ENCODE results near the gene SLC6A18.

Gene SLC6A18

DNA sequence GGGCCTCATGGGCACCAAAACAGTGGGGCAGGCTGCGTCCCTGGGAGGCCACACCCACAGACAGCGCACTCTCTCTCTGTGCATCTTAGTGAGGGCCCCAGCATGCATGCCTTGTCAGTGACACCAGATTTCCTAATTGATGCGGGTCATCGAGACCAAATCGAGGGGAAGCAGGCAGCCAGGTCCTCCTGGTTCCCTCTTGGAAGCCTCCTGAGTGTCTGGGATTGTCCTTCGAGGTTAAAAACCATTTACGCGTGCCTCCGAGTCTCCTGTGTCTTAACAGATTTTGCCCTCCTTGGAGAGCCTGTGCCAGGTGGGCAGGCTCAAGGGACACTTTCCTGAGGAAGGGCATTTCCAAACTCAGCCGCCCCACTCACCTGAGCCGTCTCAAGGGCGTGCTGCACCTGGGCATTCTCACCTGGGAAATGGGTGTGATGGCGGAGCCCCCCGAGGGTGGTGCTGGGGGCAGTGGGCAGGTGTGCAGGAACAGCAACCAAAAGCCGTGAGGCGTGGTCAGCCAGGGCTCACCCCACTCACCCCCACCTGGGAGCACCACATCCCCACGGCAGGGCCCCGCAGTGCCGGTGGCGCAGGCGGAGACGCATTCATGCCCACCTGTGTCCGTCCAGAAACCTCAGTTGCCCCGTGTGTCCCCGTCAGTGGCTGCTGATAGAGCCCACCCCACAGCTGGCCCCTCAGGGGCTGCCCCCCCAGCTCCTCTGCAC is 21.1 kb upstream of the SLC6A18 start:
- DNase-seq, result no peak

DNA sequence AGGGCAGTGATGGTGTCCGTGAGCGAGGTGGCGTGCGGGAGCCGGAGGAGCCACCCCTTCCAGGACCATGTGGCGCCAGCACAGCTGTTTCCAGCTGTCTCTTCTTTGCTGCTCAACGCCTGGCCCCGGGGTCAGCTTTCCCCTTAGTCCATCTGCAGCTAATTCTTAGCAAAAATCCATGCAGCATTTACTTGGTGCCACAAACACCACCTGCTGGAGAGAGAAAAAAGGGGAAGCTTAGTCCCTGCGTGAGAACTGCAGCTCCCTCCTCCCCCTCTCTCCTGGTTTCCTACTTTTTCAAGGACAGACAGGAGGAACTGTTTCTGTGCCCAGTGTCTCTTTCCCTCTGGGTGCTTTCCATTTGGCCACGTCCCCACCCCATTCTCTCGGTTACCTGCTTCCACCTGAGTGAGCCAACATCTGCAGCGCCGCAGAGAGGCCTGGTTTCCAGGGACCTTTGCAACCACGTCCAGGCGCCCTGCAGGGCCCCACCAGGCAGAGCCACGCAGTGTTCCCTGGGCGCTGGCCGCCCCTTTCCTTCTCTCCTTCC is 20.4 kb upstream of the SLC6A18 start:
- DNase-seq, result no peak

DNA sequence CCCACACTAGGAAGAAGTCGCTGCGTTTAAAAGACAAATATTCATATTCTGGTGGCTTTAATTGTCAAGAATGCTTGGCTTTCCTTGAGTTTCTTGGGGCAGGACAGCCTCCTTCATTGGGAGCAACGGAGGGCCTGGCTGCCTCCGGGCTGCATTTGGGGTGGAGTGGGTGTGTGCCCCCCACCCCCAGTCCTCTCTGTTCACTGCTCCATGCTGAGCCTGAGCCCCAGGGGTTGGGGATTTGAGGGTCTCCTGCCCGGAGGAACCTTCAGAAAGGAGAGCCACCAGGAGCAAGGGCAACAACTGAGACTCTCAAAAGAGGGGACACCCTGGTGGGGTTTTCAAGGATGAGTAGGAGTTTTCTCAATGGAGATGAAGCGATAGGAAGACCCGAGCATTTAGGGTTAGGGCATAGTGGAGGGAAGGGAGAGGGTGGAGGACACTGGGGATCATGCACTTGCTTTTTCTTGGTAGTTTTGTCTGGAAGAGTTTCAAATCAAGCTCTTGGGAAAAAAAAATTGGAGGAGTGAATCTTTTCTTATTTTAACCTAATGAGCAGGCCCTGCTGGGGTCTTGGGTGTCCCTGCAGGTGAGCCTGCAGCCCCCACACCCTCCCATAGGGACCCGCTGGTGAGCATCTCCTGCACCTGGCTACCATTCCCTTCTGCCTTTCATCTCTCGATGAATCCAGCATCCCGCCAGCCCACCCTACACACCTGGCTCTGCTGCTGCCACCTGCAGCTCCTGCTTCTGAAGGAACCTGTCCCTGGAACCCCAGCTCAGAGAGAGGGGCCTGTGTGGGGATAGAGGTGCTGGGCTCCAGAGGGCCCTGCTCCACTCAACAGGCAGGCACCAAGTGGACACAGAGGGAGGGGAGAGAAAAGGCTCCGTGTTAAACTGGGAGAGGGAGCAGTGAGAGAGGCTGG is 19.7 kb upstream of the SLC6A18 start:
- no peak for DNase-seq

DNA sequence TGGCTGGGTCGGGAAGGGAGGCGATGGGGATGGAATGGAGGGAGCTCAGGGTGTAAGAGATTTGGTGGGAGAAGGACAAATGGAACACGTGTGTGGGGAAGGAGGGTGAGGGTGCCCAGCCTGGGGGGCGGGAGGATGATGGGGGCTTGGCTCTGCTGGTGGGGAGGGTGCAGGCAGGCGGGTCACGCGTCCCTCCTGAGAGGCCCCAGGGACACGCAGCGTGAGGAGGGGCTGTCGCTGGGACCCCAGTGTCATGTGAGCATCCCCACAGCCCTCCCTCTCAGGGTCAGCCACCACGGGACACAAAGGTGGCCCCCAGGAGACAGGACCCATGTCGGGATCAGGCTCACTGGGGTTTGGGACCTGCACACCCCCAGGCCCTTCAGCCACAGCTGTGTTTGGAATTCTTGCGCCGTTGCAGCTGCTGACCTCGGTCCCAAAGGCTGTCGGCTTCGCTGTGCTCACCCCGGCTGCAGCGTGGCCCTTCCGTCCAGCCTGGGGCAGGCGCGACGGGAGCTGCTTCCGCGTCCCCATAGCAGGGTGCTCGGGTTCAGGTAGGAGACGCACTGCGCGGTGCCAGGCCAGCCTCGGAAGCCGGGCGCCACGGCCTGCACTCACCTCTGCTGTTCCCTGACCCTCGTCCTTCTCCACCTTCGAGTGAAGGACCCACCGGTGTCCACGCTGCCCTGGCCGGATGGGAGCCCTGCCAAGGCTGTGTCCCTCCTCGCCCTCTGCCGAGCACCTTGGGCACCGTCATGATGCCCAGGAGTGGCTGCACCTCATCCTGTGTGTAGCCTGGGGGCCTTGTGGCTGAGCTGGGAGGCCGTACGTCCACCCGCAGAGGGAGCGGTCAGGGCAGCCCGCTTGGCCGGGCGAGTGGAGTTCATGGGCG is 18.4 kb upstream of the SLC6A18 start:
- DNase-seq, result no peak

DNA sequence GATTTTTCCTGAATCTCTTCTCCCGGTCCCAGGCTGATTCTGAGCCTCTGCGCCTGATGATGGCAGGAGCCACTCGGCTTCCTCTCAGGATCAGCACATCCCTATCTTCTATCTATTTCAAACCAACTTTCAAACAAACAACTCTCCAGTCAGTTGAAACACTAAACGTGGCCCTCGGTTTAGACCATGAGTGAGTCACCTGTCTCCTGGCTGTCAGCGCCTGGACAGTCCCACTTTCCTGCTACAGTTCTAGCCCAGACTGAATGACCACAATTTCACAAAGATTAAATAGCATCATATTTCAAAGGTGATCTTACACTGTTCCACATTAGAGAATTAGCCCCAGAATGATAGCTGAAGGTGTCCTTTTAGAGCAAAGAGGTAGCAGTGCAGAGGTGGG is 17.6 kb upstream of the SLC6A18 start:
- DNase-seq, result no peak

DNA sequence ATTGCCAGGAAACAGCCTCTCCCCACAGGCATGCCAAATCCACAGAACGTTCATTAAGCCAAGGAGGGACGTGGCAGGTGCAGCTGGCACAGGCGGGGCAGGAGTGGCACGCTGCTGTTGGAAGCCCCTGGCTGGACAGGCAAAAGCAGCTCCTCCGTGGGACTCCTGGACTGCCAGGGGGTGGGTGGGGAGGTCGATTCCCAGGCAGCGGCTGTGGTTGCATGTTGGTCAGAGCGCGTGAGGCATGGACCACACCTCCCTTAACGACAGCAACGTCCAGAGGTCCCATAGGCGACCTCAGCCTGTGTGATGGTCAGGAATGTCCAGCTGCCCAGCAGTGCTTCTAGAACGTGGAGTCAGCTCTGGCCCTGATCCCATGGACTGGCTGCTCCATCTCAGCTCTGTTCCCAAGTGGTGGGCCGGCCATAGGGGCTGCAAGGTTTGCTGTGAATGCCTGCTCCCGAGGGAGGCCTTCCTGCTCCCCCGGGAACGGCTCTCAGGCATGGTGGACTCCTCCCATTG is 16.9 kb upstream of the SLC6A18 start:
- DNase-seq, result no peak

DNA sequence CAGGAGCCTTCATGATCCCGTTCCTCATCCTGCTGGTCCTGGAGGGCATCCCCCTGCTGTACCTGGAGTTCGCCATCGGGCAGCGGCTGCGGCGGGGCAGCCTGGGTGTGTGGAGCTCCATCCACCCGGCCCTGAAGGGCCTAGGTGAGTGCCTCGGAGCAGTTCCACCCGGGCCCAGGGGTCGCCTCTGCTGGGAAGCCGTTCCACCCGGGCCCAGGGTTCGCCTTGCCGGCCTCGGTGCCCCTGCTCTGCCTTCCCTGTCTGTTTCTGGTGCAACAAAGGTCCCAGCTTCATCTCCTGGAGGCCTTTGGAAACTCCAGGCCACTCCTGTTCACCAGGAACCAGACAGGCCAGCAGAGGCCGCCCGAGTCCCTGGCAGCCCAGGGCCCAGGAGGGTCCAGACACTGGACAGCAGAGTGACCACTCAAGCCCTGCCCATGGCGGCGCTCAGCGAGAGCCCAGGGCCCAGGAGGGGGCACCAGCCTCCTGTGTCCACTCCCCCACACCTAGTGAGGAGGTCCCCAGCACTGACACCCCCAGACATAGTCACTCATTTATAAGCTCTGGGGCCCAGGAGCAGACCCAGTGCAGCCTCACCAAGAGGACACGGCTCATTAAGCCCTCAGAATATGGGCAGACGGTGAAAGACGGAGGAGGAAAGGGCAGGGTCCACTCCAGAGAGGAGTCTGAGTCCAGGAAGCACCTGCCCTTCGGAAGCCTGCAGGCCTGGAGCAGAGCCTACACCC is 16.3 kb upstream of the SLC6A18 start:
- DNase-seq, result no peak

DNA sequence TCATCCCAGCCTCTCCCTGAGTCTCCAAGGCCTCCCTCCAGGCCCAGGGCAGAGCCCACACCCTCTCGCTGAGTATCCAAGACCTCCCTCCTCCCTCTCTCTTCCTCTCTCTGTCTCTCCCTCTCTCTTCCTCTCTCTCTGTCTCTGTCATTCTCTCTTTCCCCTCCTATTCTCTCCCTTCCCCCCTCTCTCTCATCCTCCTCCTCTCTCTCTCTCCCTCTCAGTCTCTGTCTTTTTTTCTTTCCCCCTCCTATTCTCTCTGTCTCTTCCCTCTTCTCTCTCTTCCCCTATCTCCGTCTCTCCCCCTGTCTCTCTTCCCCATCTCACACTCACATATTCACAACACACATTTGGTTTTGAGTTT is 15.7 kb upstream of the SLC6A18 start:
- DNase-seq, result no peak

DNA sequence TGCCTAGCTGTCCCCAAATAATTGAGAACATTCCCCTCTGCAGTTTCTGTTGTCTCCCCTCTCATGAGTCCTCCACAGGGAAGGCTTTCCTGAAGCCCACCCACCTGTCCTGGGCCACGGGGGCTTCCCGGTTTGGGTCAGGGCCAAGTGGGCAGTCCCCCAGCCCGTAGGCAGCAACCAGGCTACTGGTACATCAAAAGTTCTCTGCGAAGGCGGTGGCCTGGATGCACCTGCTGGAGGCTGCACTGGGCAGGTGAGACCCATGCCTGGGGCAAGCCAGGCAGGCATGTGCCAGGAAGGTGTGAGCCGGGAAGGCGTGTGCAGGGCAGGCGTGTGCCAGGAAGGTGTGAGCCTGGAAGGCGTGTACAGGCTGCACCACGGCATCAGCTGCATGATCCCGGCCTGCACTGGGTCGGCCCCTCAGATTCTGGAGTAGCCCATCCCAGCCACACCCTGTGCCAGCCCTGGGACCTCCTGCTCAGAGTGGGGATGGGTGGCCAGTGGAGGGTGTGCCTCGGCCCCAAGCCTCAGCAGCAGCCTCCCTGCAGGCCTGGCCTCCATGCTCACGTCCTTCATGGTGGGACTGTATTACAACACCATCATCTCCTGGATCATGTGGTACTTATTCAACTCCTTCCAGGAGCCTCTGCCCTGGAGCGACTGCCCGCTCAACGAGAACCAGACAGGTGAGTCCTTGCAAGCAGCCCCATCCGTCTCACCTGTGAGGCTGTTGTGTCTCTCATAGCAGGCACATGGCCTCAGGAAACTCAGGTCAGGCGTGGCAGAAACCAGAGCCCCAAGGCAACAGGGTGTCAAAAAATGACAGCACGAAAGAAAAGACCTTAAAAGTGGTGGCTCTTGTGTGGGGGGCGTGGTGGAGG is 15.0 kb upstream of the SLC6A18 start:
- DNase-seq, result no peak

DNA sequence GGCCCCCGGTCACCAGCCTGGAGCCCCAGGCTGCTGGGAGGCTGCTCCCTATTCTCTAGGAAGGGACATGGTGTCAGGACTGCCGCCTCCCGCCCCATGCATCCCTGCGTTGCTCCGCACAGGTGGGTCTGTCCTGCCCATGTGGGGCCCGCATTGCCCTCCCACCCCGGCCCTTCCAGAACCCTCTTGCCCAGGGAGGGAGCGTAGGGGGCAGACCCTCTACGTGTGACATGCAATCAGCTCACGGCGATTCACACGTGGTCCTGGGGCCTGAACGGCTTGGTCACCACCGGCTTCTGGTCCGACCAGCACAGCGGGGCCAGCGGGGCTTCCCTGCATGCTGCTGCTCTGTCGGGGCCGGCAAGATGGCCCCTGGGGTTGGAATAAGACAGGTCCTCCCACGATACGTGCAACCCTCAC is 14.3 kb upstream of the SLC6A18 start:
- DNase-seq, result no peak

DNA sequence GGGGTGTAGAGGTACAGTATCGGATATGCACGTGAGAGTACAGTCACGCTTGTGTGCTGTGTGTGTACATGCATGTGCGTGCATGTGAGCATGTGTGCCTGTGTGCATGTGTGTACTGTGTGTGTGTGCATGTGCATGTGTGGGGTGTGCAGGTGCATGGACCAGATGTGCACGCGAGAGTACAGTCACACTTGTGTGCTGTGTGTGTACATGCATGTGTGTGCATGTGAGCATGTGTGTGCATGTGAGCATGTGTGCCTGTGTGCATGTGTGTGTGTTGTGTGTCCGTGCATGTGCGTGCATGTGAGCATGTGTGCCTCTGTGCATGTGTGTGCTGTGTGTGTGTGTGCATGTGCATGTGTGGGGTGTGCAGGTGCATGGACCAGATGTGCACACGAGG is 13.5 kb upstream of the SLC6A18 start:
- no peak for DNase-seq

DNA sequence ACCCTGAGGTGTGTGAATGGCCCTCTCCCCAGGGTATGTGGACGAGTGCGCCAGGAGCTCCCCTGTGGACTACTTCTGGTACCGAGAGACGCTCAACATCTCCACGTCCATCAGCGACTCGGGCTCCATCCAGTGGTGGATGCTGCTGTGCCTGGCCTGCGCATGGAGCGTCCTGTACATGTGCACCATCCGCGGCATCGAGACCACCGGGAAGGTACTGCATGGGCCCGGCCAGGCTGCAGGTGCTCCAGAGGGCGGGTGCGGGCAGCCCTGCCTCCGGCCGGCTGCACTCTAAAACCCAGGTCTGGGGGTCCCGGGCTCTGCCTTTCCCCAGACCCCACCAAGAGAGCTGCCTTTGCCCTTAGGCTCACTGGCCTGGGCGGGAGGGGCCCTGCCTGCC is 12.9 kb upstream of the SLC6A18 start:
- DNase-seq, result no peak

DNA sequence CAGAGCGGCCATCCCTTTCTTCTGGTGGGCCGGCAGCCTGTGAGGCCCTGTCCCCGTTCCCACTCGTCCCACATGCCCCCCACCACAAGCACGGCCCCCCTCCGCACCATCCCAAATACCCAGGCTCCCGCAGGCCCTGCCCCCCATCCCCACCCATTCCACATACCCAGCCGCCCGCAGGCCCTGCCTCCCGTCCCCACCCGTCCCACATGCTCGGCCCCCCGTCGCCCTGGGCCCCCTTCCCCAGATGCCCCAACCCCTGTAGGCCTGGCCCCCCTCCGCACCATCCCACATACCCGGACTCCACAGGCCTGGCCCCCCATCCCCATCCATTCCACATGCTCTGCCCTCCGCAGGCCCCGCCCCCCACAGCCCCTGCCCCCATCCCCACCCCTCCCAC is 12.3 kb upstream of the SLC6A18 start:
- DNase-seq, result no peak

DNA sequence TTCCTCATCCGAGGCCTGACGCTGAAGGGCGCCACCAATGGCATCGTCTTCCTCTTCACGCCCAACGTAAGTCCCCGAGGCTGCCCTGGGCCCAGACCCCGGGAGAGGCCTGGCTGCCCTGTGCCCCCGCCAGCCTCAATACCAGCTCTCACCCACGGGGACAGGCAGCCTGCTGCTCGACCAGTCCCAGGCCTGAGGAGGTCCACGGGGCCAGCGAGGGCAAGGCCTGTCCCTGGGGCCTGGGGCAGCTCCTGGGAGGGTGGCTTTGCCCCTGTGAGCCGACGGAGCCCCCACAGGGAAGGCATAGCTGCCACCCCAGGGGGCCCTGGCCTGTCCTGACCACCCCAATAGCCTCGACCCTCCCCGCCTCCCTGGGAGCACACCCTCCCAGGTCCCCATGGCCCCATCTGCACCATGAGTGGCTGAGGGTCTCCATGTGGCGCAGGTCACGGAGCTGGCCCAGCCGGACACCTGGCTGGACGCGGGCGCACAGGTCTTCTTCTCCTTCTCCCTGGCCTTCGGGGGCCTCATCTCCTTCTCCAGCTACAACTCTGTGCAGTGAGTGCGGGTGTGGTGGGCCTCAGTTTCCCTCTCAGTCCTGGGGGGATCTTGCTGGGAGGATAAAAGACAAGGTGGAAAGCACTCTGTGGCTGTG is 11.5 kb upstream of the SLC6A18 start:
- no peak for DNase-seq

DNA sequence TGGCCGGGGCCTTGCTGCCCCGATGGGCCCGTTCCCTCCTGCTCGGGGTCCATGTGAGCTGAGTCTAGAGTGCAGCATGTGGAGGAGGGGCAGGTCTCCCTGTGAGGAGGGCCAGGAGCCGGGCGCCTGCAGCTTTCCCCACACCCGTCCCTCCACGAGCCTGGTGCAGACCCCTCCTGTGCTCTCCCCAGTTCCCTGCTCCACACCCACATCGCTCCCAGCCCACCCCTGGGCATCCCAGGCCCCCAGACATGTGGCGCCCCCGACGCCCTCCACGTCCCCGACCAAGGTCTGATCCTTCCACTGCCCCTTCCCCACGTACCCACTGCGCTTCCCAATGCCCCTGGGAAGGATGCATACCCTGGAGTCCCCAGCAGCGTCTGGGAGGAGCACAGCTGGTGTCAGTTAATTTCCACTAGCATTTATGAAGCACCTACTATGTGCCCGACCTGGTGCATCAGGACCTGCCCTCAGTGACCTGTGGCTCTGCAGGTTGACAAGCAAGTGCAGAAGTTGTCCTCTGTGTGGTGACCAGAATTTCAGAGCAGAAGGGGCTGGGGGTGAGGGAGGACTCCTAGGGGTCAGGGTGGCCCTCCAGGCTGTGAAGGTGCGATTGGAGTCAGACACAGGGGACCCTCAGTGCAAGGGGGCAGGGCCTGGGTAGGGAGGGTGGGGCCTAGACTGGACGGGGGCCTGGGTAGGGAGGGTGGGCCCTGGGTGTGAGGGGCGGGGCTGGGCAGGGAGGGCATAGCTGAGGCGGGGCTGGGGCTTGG is 10.8 kb upstream of the SLC6A18 start:
- no peak for DNase-seq

DNA sequence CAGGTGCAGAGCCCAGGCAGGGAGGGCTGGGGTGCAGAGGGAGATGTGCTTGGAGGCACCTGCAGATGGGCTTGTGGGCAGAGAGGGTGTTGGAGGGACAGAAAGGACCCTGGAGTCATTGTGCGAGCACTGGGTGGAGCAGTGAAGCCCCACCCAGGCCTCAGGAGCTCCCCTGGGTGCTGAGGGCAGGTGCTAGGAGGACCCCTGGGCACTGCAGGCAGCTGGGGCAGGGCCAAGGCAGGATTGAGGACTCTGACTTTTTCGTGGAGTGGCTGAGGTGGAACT is 10.3 kb upstream of the SLC6A18 start:
- no peak for DNase-seq

DNA sequence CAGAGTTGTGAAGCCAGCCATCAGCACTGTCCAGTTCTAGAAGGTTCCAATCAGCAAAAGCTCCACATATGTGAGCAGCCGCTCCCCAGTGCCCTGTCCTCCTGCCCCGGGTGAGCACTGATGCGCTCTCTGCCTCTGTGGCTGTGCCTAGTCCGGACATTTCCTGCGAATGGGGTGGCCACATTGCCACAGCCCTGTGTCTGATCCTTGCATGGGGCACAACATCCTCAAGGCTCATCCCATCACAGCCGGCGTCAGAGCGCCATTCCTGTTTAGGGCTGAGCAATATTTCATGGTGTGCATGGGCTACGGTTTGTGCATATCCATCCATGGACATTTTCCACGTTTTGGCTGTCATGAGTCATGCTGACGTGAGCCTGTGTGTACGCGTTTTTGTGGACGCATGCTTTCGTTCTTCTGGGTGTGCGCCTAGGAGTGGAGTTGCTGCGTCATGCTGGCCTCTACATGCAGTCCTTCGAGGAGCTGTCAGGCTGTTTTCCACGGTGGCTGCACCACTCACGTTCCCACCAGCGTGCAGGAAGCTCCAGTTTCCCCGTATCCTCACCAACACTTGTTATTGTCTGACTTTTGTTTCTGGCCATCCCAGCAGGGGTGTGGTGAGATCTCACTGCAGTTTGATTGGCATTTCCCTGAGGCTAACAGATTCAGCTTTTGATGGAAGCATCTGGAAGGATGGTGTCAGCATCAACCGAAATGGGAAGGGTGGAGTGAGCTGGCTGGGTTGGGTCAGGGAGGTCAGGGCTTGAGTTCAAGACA is 9.7 kb upstream of the SLC6A18 start:
- DNase-seq, result no peak

DNA sequence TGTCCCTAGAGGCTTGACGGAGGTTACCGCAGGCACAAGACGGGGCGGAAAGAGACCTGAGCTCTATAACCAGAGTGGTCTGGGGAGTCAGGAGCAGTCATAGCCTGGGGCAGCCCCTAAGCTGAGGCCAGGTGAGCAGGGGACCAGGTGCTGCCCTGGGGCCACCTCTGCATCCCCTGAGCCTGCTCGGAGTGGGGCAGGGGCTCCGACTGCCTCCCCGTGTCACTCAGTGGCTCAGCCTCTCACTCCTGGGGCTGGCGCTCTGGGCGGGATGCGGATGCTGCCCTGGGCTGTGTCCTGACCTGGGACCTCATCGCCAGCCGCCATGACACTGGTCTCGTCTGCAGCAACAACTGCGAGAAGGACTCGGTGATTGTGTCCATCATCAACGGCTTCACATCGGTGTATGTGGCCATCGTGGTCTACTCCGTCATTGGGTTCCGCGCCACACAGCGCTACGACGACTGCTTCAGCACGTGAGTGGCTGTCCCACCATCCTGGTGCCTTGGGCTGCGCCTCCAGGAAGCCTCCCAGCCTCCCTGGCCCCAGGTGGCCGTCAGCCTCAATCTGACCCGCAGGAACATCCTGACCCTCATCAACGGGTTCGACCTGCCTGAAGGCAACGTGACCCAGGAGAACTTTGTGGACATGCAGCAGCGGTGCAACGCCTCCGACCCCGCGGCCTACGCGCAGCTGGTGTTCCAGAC is 8.8 kb upstream of the SLC6A18 start:
- no peak for DNase-seq
